GM12878 (cell line): Measurements from ENCODE around the gene CKS1B. TPM values are rescaled to one million over a fixed set of nuclear protein-coding genes. Genes with fewer than 3 reads are reported as not detected.

ENCODE experiments used
- ATAC-seq: fragments of 200-7000 bp; cut with Tn5 transposase; 3 replicates; pipeline ENCODE4 v1.9.1; 2020; ENCODE audit warnings: mild to moderate bottlenecking, moderate library complexity
- BruUV-seq: library from RNA; stranded (reverse); fragments of 400-500 nt; replicated peaks from 2 replicates; lab custom pipeline; 2021; lab: Mats Ljungman, UMichigan
- CTCF ChIA-PET: fragments of 300-600 bp; sonication (Branson Sonifier 250); formaldehyde crosslinking; extraction: SDS; loops from one replicate; lab custom pipeline; 2021; ENCODE audit warnings: inconsistent platforms; lab: Yijun Ruan, JAX
- POLR2A ChIA-PET: fragments of 350-600 bp; formaldehyde crosslinking; extraction: SDS; loops from one replicate; lab custom pipeline; 2021; ENCODE audit warnings: inconsistent platforms; lab: Charles Lee
- RAD21 ChIA-PET: fragments of 300-600 bp; sonication (Branson Sonifier 250); formaldehyde crosslinking; loops from one replicate; lab custom pipeline; 2023; ENCODE audit warnings: antibody characterized with exemption; ENCODE audit not compliant: unreplicated experiment; lab: Charles Lee
- SMC1A ChIA-PET: fragments of 300-600 bp; sonication (Branson Sonifier 250); formaldehyde crosslinking; loops from one replicate; lab custom pipeline; 2023; ENCODE audit not compliant: unreplicated experiment, uncharacterized antibody; lab: Charles Lee
- DNase-seq: peaks from one replicate; pipeline ENCODE4 v3.0.0-alpha.2; 2011; ENCODE audit warnings: low read depth, low spot score
- FAIRE-seq: peaks from 3 replicates; lab custom pipeline; 2011; peaks lifted over from hg19 to GRCh38; lab: Jason Lieb, UNC
- H2AFZ ChIP-seq: 2 replicates; pipeline ENCODE4 v1.6.0; 2011; ENCODE audit warnings: low read depth, low read length, control low read depth; ENCODE audit not compliant: control insufficient read depth
- H3K27ac ChIP-seq: 2 replicates; pipeline ENCODE4 v1.5.1; 2011; ENCODE audit warnings: control low read depth; ENCODE audit not compliant: control insufficient read depth, insufficient read depth
- H3K27me3 ChIP-seq, 2 experiments: replicated peaks in 1 of 2; 2 replicates each; pipeline versions ENCODE4 v1.6.0 to v1.6.1; 2011; ENCODE audit warnings: low read length in 1 of 2; ENCODE audit not compliant: control insufficient read depth in 2 of 2, insufficient read depth in 2 of 2
- H3K36me3 ChIP-seq, 2 experiments: 2 replicates each; pipeline ENCODE4 v1.5.1; 2011; ENCODE audit warnings: low read length in 1 of 2; ENCODE audit not compliant: control insufficient read depth in 2 of 2, insufficient read depth in 2 of 2
- H3K4me1 ChIP-seq: 2 replicates; pipeline ENCODE4 v1.6.1; 2011; ENCODE audit warnings: mild to moderate bottlenecking, low read length, moderate library complexity, mixed read lengths; ENCODE audit not compliant: control insufficient read depth, insufficient read depth
- H3K4me2 ChIP-seq: 2 replicates; pipeline ENCODE4 v1.6.0; 2011; ENCODE audit warnings: control low read depth; ENCODE audit not compliant: control insufficient read depth, insufficient read depth
- H3K4me3 ChIP-seq: fragments of 200-600 bp; sonication (generic); 2 replicates; pipeline ENCODE4 v1.5.1; 2016
- H3K79me2 ChIP-seq: 2 replicates; pipeline ENCODE4 v1.6.0; 2011; ENCODE audit warnings: low read length; ENCODE audit not compliant: control insufficient read depth, insufficient read depth
- H3K9ac ChIP-seq: 2 replicates; pipeline ENCODE4 v1.8.0; 2011; ENCODE audit warnings: low read length, control low read depth, mixed read lengths; ENCODE audit not compliant: control insufficient read depth, insufficient read depth
- H3K9me3 ChIP-seq: replicated peaks from 3 replicates; pipeline ENCODE4 v1.5.1; 2011; ENCODE audit warnings: mild to moderate bottlenecking, low read length; ENCODE audit not compliant: control insufficient read depth, insufficient read depth
- H4K20me1 ChIP-seq: 2 replicates; pipeline ENCODE4 v1.6.0; 2011; ENCODE audit not compliant: control insufficient read depth, insufficient read depth
- CBX3 ChIP-seq: fragments of 200-600 bp; sonication (generic); IDR thresholded peaks from 2 replicates; pipeline ENCODE4 v1.6.1; 2016; ENCODE audit warnings: low read depth, borderline replicate concordance
- CHD2 ChIP-seq: IDR thresholded peaks from 2 replicates; pipeline ENCODE4 v1.6.1; 2011; ENCODE audit warnings: low read depth, low read length, improper control_type of control experiment, borderline replicate concordance
- ETV6 ChIP-seq, 2 experiments: fragments of 450-650 bp in 1 of 2; IDR thresholded peaks in 1 of 2; conservative IDR thresholded peaks in 1 of 2; 2 replicates each; pipeline ENCODE4 v1.6.1; 2014; ENCODE audit warnings: antibody characterized with exemption in 1 of 2, borderline replicate concordance in 1 of 2, low read depth in 1 of 2, mild to moderate bottlenecking in 1 of 2, moderate library complexity in 1 of 2
- FOXK2 ChIP-seq: fragments of 450-650 bp; IDR thresholded peaks from 2 replicates; pipeline ENCODE4 v1.6.1; 2017; ENCODE audit warnings: mild to moderate bottlenecking, moderate library complexity
- JUND ChIP-seq: IDR thresholded peaks from 2 replicates; pipeline ENCODE4 v1.6.1; 2012; ENCODE audit warnings: low read depth, mild to moderate bottlenecking, low read length, improper control_type of control experiment, moderate library complexity
- SREBF2 ChIP-seq: IDR thresholded peaks from 2 replicates; pipeline ENCODE4 v1.6.1; 2012; ENCODE audit warnings: mild to moderate bottlenecking, low read length
- WGBS: methylation state at CpG from one replicate; pipeline ENCODE4 v1.1.6; 2016; ENCODE audit warnings: low lambda C conversion rate; ENCODE audit not compliant: insufficient replicate concordance, insufficient coverage; ENCODE audit errors: missing lambda C conversion rate; 5-methylcytosine and 5-hydroxymethylcytosine counted together
- in situ Hi-C: fragments of 300-500 bp; cut with MboI; formaldehyde crosslinking; loops from 9 replicates; pipeline ENCODE4 v1.14.3; 2018; ENCODE audit warnings: mixed read lengths
- intact Hi-C: fragments of 100-400 bp; cut with micrococcal nuclease; formaldehyde crosslinking; loops from one replicate; pipeline ENCODE4 v1.14.2; 2022; ENCODE audit not compliant: unreplicated experiment
- polyA plus RNA-seq, 11 experiments: library from polyadenylated mRNA; depleted of rRNA in 4 of 11; unstranded in 6 of 11; stranded (reverse) in 5 of 11; fragments of >200 nt; fragmentation: Nextera tagmentation in 4 of 11; fragmentation: Illumina TruSeq in 1 of 11; extraction: Ambion mirVana in 4 of 11; extraction: Trizol in 1 of 11; gene quantifications; 1 replicate in 1 of 11; 2 replicates in 10 of 11; pipeline versions ENCODE4 v1.2.1 to v1.2.3, GENCODE V29; 2011 to 2016; ENCODE audit warnings: inconsistent platforms in 2 of 11, missing spikeins in 2 of 11, low read depth in 1 of 11
- total RNA-seq, 4 experiments: library from RNA; depleted of rRNA in 3 of 4; stranded (reverse); fragments of >200 nt in 3 of 4; fragmentation: Illumina TruSeq in 1 of 4; extraction: Trizol in 1 of 4; gene quantifications; 2 replicates each; pipeline versions ENCODE4 v1.2.1 to v1.2.3, GENCODE V29; 2013 to 2021
- TF ChIP-seq, protein P1 (sequence below): IDR thresholded peaks from 2 replicates; pipeline ENCODE4 v1.6.1; 2011; ENCODE audit warnings: borderline replicate concordance, low read depth, mild to moderate bottlenecking, moderate library complexity, low read length; ENCODE audit not compliant: insufficient read depth, poor library complexity, severe bottlenecking

Gene CKS1B
- total and polyA plus RNA-seq, 10 of the 15 experiments (the other 5 are each of a cell fraction or from before 2014, with no cell fraction given), result 125 to 608 (median 364) TPM

DNA sequence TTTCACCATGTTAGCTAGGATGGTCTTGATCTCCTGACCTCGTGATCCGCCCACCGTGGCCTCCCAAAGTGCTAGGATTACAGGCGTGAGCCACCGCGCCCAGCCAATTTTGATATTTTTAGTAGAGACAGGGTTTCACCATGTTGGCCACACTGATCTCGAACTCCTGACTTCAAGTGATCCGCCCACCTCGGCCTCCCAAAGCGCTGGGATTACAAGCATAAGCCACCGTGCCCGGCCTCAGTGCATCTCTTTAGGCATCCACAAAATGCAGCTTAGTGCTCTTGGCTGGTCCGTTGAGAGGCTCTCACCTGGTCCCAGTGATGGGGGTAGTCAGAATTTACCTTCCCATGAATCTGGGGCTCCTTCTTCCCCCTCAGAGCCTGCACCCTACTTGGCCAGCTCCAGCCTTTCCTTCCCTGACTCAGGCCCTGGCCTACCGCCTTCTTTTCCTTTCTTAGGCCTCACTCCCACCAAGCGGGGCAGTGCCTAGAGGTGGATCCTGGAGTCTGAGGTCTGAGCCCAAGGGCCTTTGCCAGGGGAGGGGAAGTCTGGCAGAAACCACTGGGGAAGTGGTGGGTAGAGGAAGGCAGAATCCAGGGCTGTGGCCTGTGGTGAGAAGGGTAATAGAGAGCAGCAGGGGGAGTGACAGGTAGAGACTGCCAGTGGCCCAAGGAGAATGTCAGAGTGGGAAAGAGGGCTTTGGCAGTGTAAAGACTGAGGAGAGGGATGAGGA lies 22.7 kb downstream of the CKS1B start:
- H2AFZ ChIP-seq, result no peak overlapping the region
- no peak overlapping the region for H3K27ac ChIP-seq
- H3K4me2 ChIP-seq, result no peak overlapping the region
- H3K9me3 ChIP-seq, result no peaks in the 10 kb centered on the region
- TF ChIP-seq ETV6 (conservative IDR thresholded peaks at IDR 0.05 in 1 of 2, IDR thresholded peaks at IDR 0.05 in 1 of 2; ENCODE audit: borderline replicate concordance in 1 of 2, low read depth in 1 of 2) (no peak), CHD2 (no peak), SREBF2 (no peak), JUND (no peak), FOXK2 (no peak), CBX3 (no peak)
- TF ChIP-seq, protein P1, sequence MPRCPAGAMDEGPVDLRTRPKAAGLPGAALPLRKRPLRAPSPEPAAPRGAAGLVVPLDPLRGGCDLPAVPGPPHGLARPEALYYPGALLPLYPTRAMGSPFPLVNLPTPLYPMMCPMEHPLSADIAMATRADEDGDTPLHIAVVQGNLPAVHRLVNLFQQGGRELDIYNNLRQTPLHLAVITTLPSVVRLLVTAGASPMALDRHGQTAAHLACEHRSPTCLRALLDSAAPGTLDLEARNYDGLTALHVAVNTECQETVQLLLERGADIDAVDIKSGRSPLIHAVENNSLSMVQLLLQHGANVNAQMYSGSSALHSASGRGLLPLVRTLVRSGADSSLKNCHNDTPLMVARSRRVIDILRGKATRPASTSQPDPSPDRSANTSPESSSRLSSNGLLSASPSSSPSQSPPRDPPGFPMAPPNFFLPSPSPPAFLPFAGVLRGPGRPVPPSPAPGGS, result no peak
- no peak overlapping the region for H3K9ac ChIP-seq
- no peaks in the 10 kb centered on the region for H4K20me1 ChIP-seq
- ChIA-PET CTCF (interaction anchor here (0.6 to 11.0 kb wide), 7 partner anchors 16 to 438 kb away, joined by 3 to 226 read pairs (median 4); partner anchors contain the start of genes CKS1B, FLAD1, PBXIP1 and SHC1), SMC1A (interaction anchor here (1.9 to 8.1 kb wide), 4 partner anchors 14 to 41 kb away, joined by 7 to 69 read pairs (median 19); partner anchors contain the start of genes CKS1B, FLAD1, PBXIP1 and SHC1), RAD21 (interaction anchor here (0.6 to 3.0 kb wide), 4 partner anchors 21 to 392 kb away, joined by 3 to 12 read pairs (median 4); partner anchors contain the start of gene SHC1), POLR2A (interaction anchor here (0.6 to 3.4 kb wide), 7 partner anchors 13 to 399 kb away, joined by 3 to 13 read pairs (median 5); partner anchors contain the start of genes FLAD1, PYGO2 and SHC1)
- 91% methylated on average over 15 of the region's 15 CpGs for WGBS
- no peak for FAIRE-seq
- no peaks in the 10 kb centered on the region for H3K27me3 ChIP-seq
- no peak overlapping the region for H3K4me3 ChIP-seq
- in situ Hi-C loops (no loop called here), intact Hi-C loops (no loop called here)
- ATAC-seq, result no peak
- DNase-seq, result no peak
- peaks cover 12% of the 10 kb centered on the region for H3K4me1 ChIP-seq
- BruUV-seq, result no TSS peak
- H3K79me2 ChIP-seq, result peaks cover 2% of the 10 kb centered on the region
- no peaks in the 10 kb centered on the region for H3K36me3 ChIP-seq
